22Rv1 (cell line): ENCODE data around the gene DLGAP3.

Experiments used
- CTCF ChIP-seq: fragments of 450-650 bp; IDR thresholded peaks from 2 replicates; pipeline ENCODE4 v1.5.1; 2017; ENCODE audit warnings: mild to moderate bottlenecking
- ZFX ChIP-seq: fragments of 450-650 bp; IDR thresholded peaks from 2 replicates; pipeline ENCODE4 v1.6.1; 2017; ENCODE audit warnings: antibody characterized with exemption, borderline replicate concordance

- TF ChIP-seq CTCF (no peak), ZFX (no peak)
Measured at GRCh38 chr1:34926894-34927293, 2.6 kb downstream of the DLGAP3 start.
